Endothelial cell (in vitro differentiated cells): ENCODE data around the gene BCKDHB. TPM values are rescaled to one million over a fixed set of nuclear protein-coding genes. Genes with fewer than 3 reads are reported as not detected.

ENCODE experiments used
- DNase-seq: peaks from one replicate; pipeline ENCODE4 v3.0.0; 2021; ENCODE audit warnings: low spot score
- H3K27ac Mint-ChIP-seq: one replicate; pipeline ENCODE4 v1.8.0; 2021; ENCODE audit warnings: mixed read lengths, inconsistent platforms; ENCODE audit not compliant: unreplicated experiment
- H3K27me3 Mint-ChIP-seq: one replicate; pipeline ENCODE4 v1.8.0; 2021; ENCODE audit warnings: mild to moderate bottlenecking, moderate library complexity, mixed read lengths, inconsistent platforms; ENCODE audit not compliant: unreplicated experiment
- H3K36me3 Mint-ChIP-seq: one replicate; pipeline ENCODE4 v1.8.0; 2021; ENCODE audit warnings: mild to moderate bottlenecking, low read depth, mixed read lengths, inconsistent platforms; ENCODE audit not compliant: unreplicated experiment
- H3K4me1 Mint-ChIP-seq: one replicate; pipeline ENCODE4 v1.8.0; 2021; ENCODE audit warnings: mild to moderate bottlenecking, mixed read lengths, inconsistent platforms; ENCODE audit not compliant: unreplicated experiment
- H3K4me3 Mint-ChIP-seq: one replicate; pipeline ENCODE4 v1.8.0; 2021; ENCODE audit warnings: mild to moderate bottlenecking, mixed read lengths, inconsistent platforms; ENCODE audit not compliant: unreplicated experiment
- H3K9me3 Mint-ChIP-seq: one replicate; pipeline ENCODE4 v1.8.0; 2021; ENCODE audit warnings: mixed read lengths, inconsistent platforms; ENCODE audit not compliant: unreplicated experiment
- total RNA-seq: library from RNA; stranded (reverse); fragmentation: NEBNext Ultra II Directional; extraction: Animal tissue kit (Norgen Biotek cat#: 25700); gene quantifications from one replicate; pipeline ENCODE4 v1.2.1, GENCODE V29; 2021; ENCODE audit not compliant: unreplicated experiment
- TF ChIP-seq, protein P1 (sequence below): fragments of 200-600 bp; sonication (generic); IDR thresholded peaks from one replicate; pipeline ENCODE4 v1.5.0; 2021; ENCODE audit warnings: antibody characterized with exemption; ENCODE audit not compliant: unreplicated experiment

Gene BCKDHB
- total RNA-seq, 1 donor from 2014 or later = 15.3 TPM

DNA sequence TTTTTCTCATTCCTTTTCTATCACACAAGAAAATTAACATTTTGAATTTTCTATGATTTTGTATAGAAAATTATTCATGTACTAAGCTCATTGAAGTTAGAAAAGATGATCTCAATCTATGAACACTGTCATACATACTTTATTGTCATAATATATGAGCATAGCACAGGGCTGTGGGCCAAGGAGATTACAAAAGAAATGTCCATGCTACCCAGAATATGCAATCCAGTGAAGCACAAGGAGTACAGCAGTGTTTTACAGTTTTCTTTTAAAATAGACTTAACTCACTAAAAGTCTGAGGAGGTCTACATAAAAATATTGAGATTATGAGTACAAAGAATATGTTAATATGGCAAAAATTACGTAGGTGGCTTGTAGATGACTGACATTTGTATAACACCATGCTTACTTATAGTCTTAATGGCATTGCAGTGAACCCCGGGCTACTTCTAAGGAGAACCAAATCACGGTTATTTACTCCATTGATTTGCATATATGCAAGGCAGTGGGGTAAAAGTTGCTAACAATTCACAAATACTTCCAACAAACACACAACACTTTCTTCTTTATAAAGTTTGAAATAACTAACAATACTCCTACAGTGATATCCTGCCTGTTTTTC lies 257.1 kb downstream of the BCKDHB start:
- Mint-ChIP-seq H3K4me3 (no peak overlapping the region), H3K27ac (no peak overlapping the region), H3K36me3 (no peaks in the 10 kb centered on the region), H3K9me3 (no peaks in the 10 kb centered on the region), H3K4me1 (no peaks in the 10 kb centered on the region), H3K27me3 (no peaks in the 10 kb centered on the region)
- TF ChIP-seq, protein P1, sequence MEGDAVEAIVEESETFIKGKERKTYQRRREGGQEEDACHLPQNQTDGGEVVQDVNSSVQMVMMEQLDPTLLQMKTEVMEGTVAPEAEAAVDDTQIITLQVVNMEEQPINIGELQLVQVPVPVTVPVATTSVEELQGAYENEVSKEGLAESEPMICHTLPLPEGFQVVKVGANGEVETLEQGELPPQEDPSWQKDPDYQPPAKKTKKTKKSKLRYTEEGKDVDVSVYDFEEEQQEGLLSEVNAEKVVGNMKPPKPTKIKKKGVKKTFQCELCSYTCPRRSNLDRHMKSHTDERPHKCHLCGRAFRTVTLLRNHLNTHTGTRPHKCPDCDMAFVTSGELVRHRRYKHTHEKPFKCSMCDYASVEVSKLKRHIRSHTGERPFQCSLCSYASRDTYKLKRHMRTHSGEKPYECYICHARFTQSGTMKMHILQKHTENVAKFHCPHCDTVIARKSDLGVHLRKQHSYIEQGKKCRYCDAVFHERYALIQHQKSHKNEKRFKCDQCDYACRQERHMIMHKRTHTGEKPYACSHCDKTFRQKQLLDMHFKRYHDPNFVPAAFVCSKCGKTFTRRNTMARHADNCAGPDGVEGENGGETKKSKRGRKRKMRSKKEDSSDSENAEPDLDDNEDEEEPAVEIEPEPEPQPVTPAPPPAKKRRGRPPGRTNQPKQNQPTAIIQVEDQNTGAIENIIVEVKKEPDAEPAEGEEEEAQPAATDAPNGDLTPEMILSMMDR = no peak
- DNase-seq = no peak

DNA sequence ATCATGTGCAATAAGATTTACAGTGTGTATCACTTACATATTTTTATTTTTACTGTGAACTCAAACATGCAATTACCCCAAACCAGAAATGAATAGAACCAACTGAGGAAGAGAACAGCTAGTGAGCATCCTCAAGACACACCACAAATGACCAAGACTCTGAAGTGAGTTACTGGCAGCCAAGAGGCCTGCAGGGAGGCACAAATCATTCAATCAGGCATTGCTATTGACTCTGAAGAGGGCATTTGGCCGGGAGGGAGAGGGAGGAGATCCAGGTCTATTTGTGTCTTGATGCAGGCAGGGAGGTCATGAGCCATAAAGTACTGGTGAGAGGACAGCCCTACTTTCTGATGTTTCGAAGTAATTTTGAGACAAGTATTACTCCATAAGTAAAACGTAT lies 257.7 kb downstream of the BCKDHB start:
- TF ChIP-seq, protein P1 = no peak

DNA sequence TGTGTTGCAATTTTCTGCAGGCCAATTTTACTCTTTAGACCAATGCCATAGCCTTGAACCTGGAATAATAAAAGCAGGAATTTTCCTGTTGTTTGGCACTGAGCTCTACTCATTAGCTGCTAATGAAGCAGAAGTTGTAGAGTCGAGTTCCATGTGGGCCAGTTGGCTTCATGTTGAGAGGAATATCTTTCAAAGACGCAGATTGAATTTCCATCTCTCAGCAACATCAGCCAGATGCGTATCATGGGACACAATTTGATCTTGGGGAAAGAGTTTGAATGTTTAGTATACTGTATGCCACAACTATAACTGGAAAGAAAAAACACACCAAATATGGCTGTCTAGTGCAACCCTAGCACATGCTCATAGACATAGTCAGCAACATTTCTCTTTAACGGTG lies 259.6 kb downstream of the BCKDHB start:
- Mint-ChIP-seq H3K9me3 (no peaks in the 10 kb centered on the region), H3K4me3 (no peak overlapping the region), H3K36me3 (no peaks in the 10 kb centered on the region), H3K4me1 (no peaks in the 10 kb centered on the region), H3K27ac (no peak overlapping the region), H3K27me3 (no peaks in the 10 kb centered on the region)
- TF ChIP-seq, protein P1 = no peak
- no peak for DNase-seq

More for the DNA sequence above, 257.7 kb downstream of the BCKDHB start:
- H3K27ac Mint-ChIP-seq = no peak overlapping the region
- no peaks in the 10 kb centered on the region for H3K9me3 Mint-ChIP-seq
- H3K36me3 Mint-ChIP-seq = no peaks in the 10 kb centered on the region
- H3K4me3 Mint-ChIP-seq = no peak overlapping the region
- DNase-seq = no peak
- no peaks in the 10 kb centered on the region for H3K27me3 Mint-ChIP-seq
- H3K4me1 Mint-ChIP-seq = no peaks in the 10 kb centered on the region

DNA sequence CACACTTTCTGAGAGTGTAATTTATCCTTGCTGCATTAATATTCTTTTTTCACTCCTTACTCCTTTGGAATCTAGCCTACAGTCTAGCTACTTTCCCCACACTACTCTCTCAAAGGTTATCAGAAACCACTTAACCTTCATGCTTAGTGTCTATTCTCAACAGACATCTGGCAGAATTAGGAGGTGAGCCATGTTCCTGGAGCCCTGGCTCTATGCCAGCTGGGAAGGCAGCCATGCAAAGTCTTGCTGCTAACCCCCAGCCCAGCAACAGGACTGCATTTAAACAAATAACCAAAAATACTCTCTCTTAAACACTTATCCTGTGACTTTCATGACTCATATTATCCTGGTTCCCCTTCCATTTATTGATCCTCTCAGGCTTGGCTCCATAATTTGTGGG lies 260.2 kb downstream of the BCKDHB start:
- Mint-ChIP-seq H3K27me3 (no peaks in the 10 kb centered on the region), H3K36me3 (no peaks in the 10 kb centered on the region), H3K4me1 (no peaks in the 10 kb centered on the region), H3K4me3 (no peak overlapping the region), H3K27ac (no peak overlapping the region), H3K9me3 (no peaks in the 10 kb centered on the region)
- no peak for DNase-seq
- TF ChIP-seq, protein P1 = no peak

DNA sequence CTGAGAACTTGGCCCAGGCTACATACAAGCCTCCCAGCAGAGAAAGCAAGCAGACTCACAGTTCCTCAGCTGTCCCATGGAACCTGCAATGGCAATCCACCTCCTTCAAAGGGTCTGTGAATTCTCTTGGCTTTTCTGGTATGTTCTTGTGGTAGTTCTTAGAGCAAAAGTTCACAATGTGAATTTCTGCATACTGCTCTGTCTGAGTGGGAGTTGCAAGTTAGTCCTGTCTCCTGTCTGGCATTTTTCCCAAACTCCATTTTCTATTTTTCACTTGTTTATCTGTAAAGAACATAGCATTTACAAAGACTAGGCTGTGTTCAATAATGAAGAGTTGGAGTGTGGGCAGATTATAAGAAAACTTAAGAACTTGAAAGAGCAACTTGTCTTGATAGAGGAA lies 269.9 kb downstream of the BCKDHB start:
- Mint-ChIP-seq H3K27ac (no peak overlapping the region), H3K4me1 (no peaks in the 10 kb centered on the region), H3K9me3 (no peaks in the 10 kb centered on the region), H3K27me3 (no peaks in the 10 kb centered on the region), H3K36me3 (no peaks in the 10 kb centered on the region), H3K4me3 (no peak overlapping the region)
- no peak for DNase-seq
- TF ChIP-seq, protein P1 = no peak
